Neuronal stem cell (in vitro differentiated cells): ENCODE measurements around the gene SHOC1.
"Not testable (repeated sequence)": the region's sequence is repeated elsewhere in the genome, so short reads cannot be mapped to it uniquely, and the experiment has no call there.

Experiments
- DNase-seq: peaks from one replicate; pipeline ENCODE4 v3.0.0-alpha.2; 2013; ENCODE audit warnings: low spot score
- H2AFZ ChIP-seq: one replicate; pipeline ENCODE4 v1.6.1; 2013; ENCODE audit warnings: mild to moderate bottlenecking, low read length, inconsistent platforms
- H2AK5ac ChIP-seq: 2 replicates; pipeline ENCODE4 v1.6.1; 2013; ENCODE audit warnings: low read depth, mild to moderate bottlenecking, inconsistent platforms, low read length, moderate library complexity, mixed read lengths
- H2BK120ac ChIP-seq: 2 replicates; pipeline ENCODE4 v1.6.1; 2013; ENCODE audit warnings: low read depth, mild to moderate bottlenecking, inconsistent platforms, low read length, moderate library complexity, mixed read lengths
- H2BK12ac ChIP-seq: one replicate; pipeline ENCODE4 v1.6.1; 2013; ENCODE audit warnings: low read length, inconsistent platforms
- H2BK15ac ChIP-seq: 2 replicates; pipeline ENCODE4 v1.6.1; 2013; ENCODE audit warnings: mild to moderate bottlenecking, low read length, inconsistent platforms, mixed read lengths
- H2BK5ac ChIP-seq: one replicate; pipeline ENCODE4 v1.6.1; 2013; ENCODE audit warnings: inconsistent platforms, mild to moderate bottlenecking, low read length, moderate library complexity
- H3K14ac ChIP-seq: one replicate; pipeline ENCODE4 v1.6.1; 2013; ENCODE audit warnings: low read length, inconsistent platforms
- H3K18ac ChIP-seq: 2 replicates; pipeline ENCODE4 v1.6.1; 2013; ENCODE audit warnings: low read length, inconsistent platforms
- H3K23ac ChIP-seq: 2 replicates; pipeline ENCODE4 v1.6.1; 2013; ENCODE audit warnings: low read depth, mild to moderate bottlenecking, mixed read lengths, low read length, inconsistent platforms; ENCODE audit not compliant: poor library complexity
- H3K27ac ChIP-seq: replicated peaks from 3 replicates; pipeline ENCODE4 v1.5.1; 2013; ENCODE audit warnings: low read length, inconsistent platforms
- H3K27me3 ChIP-seq, 3 experiments: 2 replicates each; pipeline ENCODE4 v1.6.1; 2013; ENCODE audit warnings: low read length in 3 of 3, mild to moderate bottlenecking in 2 of 3, inconsistent platforms in 1 of 3, low read depth in 1 of 3, mixed read lengths in 1 of 3, moderate library complexity in 1 of 3; ENCODE audit not compliant: control insufficient read depth in 3 of 3, insufficient read depth in 3 of 3
- H3K36me3 ChIP-seq, 2 donors: replicated peaks in 1 of 2; 2 replicates each; pipeline ENCODE4 v1.6.1; 2013; ENCODE audit warnings: low read length in 2 of 2; ENCODE audit not compliant: control insufficient read depth in 2 of 2, insufficient read depth in 2 of 2
- H3K4ac ChIP-seq: 2 replicates; pipeline ENCODE4 v1.6.1; 2013; ENCODE audit warnings: inconsistent platforms, mild to moderate bottlenecking, low read length, moderate library complexity
- H3K4me1 ChIP-seq, 2 donors: 1 replicate in 1 of 2; 2 replicates in 1 of 2; pipeline ENCODE4 v1.6.1; 2013; ENCODE audit warnings: low read length in 2 of 2, low read depth in 1 of 2; ENCODE audit not compliant: control insufficient read depth in 2 of 2, insufficient read depth in 1 of 2
- H3K4me2 ChIP-seq: one replicate; pipeline ENCODE4 v1.6.1; 2013; ENCODE audit warnings: mild to moderate bottlenecking, low read length, inconsistent platforms; ENCODE audit not compliant: insufficient read depth, poor library complexity, severe bottlenecking
- H3K4me3 ChIP-seq, 2 donors: 2 replicates each; pipeline ENCODE4 v1.5.1; 2013; ENCODE audit warnings: low read length in 2 of 2, mild to moderate bottlenecking in 2 of 2, inconsistent platforms in 1 of 2, moderate library complexity in 1 of 2
- H3K79me1 ChIP-seq: one replicate; pipeline ENCODE4 v1.6.1; 2013; ENCODE audit warnings: low read depth, mild to moderate bottlenecking, inconsistent platforms, low read length, moderate library complexity
- H3K9ac ChIP-seq: one replicate; pipeline ENCODE4 v1.6.1; 2013; ENCODE audit warnings: mild to moderate bottlenecking, low read depth, low read length, inconsistent platforms; ENCODE audit not compliant: poor library complexity
- H3K9me3 ChIP-seq, 2 donors: replicated peaks in 1 of 2; 2 replicates each; pipeline versions ENCODE3 to v1.6.1; 2013; ENCODE audit warnings: low read length in 2 of 2, mild to moderate bottlenecking in 2 of 2, inconsistent platforms in 1 of 2, low read depth in 1 of 2, mixed read lengths in 1 of 2, moderate library complexity in 1 of 2; ENCODE audit not compliant: control insufficient read depth in 2 of 2, insufficient read depth in 1 of 2
- H4K8ac ChIP-seq: one replicate; pipeline ENCODE4 v1.6.1; 2013; ENCODE audit warnings: low read depth, mild to moderate bottlenecking, inconsistent platforms, low read length, moderate library complexity
- H4K91ac ChIP-seq: one replicate; pipeline ENCODE4 v1.6.1; 2013; ENCODE audit warnings: low read length, low read depth, mild to moderate bottlenecking, inconsistent platforms; ENCODE audit not compliant: poor library complexity
- WGBS, 2 donors: extraction: QIAGEN DNeasy Blood & Tissue Kit; methylation state at CpG; one replicate each; pipeline ENCODE4 v1.1.7; 2013; ENCODE audit warnings: missing lambda C conversion rate in 2 of 2, mixed read lengths in 1 of 2; ENCODE audit not compliant: insufficient read length in 2 of 2, insufficient replicate concordance in 1 of 2; ENCODE audit errors: extremely low coverage in 2 of 2; 5-methylcytosine and 5-hydroxymethylcytosine counted together

The SHOC1 gene

GRCh38 chr9:111812337-111812736, 17.6 kb upstream of the SHOC1 start:
- WGBS, 2 donors, result no CpG with 5 or more reads among the region's 3 CpGs
- H3K14ac ChIP-seq, result no peak overlapping the region
- no peak overlapping the region for H3K27ac ChIP-seq
- no peak overlapping the region for H4K8ac ChIP-seq
- H3K4me3 ChIP-seq, result no peak overlapping the region
- no peak overlapping the region for H3K4ac ChIP-seq
- H3K79me1 ChIP-seq, result no peaks in the 10 kb centered on the region
- H2BK15ac ChIP-seq, result no peak overlapping the region
- no peak overlapping the region for H2AK5ac ChIP-seq
- H3K18ac ChIP-seq, result no peak overlapping the region
- no peak for DNase-seq
- no peak overlapping the region for H2BK120ac ChIP-seq
- H3K9ac ChIP-seq, result no peak overlapping the region
- no peak overlapping the region for H2BK5ac ChIP-seq
- no peak overlapping the region for H3K4me2 ChIP-seq
- H2AFZ ChIP-seq, result no peak overlapping the region
- H3K9me3 ChIP-seq, result no peaks in the 10 kb centered on the region
- no peak overlapping the region for H2BK12ac ChIP-seq
- H3K27me3 ChIP-seq, result no peaks in the 10 kb centered on the region
- H4K91ac ChIP-seq, result no peak overlapping the region
- no peak overlapping the region for H3K23ac ChIP-seq
- no peaks in the 10 kb centered on the region for H3K36me3 ChIP-seq
- peaks cover 0 to 2% of the 10 kb centered on the region in 2 donors for H3K4me1 ChIP-seq

GRCh38 chr9:111810908-111811307, 16.2 kb upstream of the SHOC1 start:
- Histone ChIP-seq H4K8ac (no peak overlapping the region), H3K14ac (no peak overlapping the region), H2BK120ac (no peak overlapping the region), H3K9ac (no peak overlapping the region), H3K4ac (no peak overlapping the region), H2AK5ac (no peak overlapping the region), H2BK15ac (no peak overlapping the region), H2BK12ac (no peak overlapping the region), H3K27me3 (no peaks in the 10 kb centered on the region), H3K27ac (no peak overlapping the region), H3K4me3 (no peak overlapping the region), H3K79me1 (no peaks in the 10 kb centered on the region), H2AFZ (no peak overlapping the region), H3K36me3 (no peaks in the 10 kb centered on the region), H3K18ac (no peak overlapping the region), H3K9me3 (no peaks in the 10 kb centered on the region), H3K4me1 (peaks cover 0 to 2% of the 10 kb centered on the region in 2 donors), H4K91ac (no peak overlapping the region), H3K4me2 (no peak overlapping the region), H3K23ac (no peak overlapping the region), H2BK5ac (no peak overlapping the region)
- DNase-seq, result no peak
- WGBS, 2 donors, result no CpG with 5 or more reads among the region's 4 CpGs

- H3K14ac ChIP-seq, H4K91ac ChIP-seq, H3K4me3 ChIP-seq, H4K8ac ChIP-seq, H3K27me3 ChIP-seq, H3K36me3 ChIP-seq, H3K9me3 ChIP-seq, H3K18ac ChIP-seq, H2BK5ac ChIP-seq, H3K9ac ChIP-seq, H2BK120ac ChIP-seq, H3K4ac ChIP-seq, H3K4me1 ChIP-seq, H2AK5ac ChIP-seq, H2AFZ ChIP-seq, H2BK15ac ChIP-seq, H3K4me2 ChIP-seq, DNase-seq, H2BK12ac ChIP-seq, H3K79me1 ChIP-seq, H3K23ac ChIP-seq, H3K27ac ChIP-seq: not testable (repeated sequence)
- no CpG with 5 or more reads among the region's 2 CpGs for WGBS, 2 donors
These were observed 15.7 kb upstream of the SHOC1 start for GRCh38 chr9:111810415-111810814.

- H3K23ac ChIP-seq, result no peak overlapping the region
- no peaks in the 10 kb centered on the region for H3K4me1 ChIP-seq
- no peak overlapping the region for H3K4ac ChIP-seq
- H3K18ac ChIP-seq, result no peak overlapping the region
- no peak for DNase-seq
- H2BK120ac ChIP-seq, result no peak overlapping the region
- H3K27me3 ChIP-seq, result no peaks in the 10 kb centered on the region
- no peak overlapping the region for H4K91ac ChIP-seq
- no peak overlapping the region for H4K8ac ChIP-seq
- no peak overlapping the region for H2AFZ ChIP-seq
- H2BK12ac ChIP-seq, result no peak overlapping the region
- no peak overlapping the region for H3K14ac ChIP-seq
- H3K79me1 ChIP-seq, result no peaks in the 10 kb centered on the region
- H2BK15ac ChIP-seq, result no peak overlapping the region
- H3K9me3 ChIP-seq, result no peaks in the 10 kb centered on the region
- no peak overlapping the region for H3K27ac ChIP-seq
- H3K36me3 ChIP-seq, result no peaks in the 10 kb centered on the region
- no peak overlapping the region for H3K4me3 ChIP-seq
- WGBS, 2 donors, result no CpG with 5 or more reads among the region's 1 CpG
- H2AK5ac ChIP-seq, result no peak overlapping the region
- H3K9ac ChIP-seq, result no peak overlapping the region
- no peak overlapping the region for H2BK5ac ChIP-seq
- H3K4me2 ChIP-seq, result no peak overlapping the region
These were observed 12.5 kb upstream of the SHOC1 start for GRCh38 chr9:111807197-111807596.
